SU-DHL-6 (cell line): ENCODE measurements around the gene THSD7A.

Source experiments
- H2AFZ ChIP-seq: fragments of 200-600 bp; sonication (generic); 2 replicates; pipeline ENCODE4 v1.6.1; 2014; ENCODE audit warnings: low read depth, mild to moderate bottlenecking, moderate library complexity, mixed read lengths, antibody characterized with exemption, low read length; ENCODE audit not compliant: severe bottlenecking
- H3F3A ChIP-seq: fragments of 200-600 bp; shearing (Covaris generic); 2 replicates; pipeline ENCODE4 v1.6.0; 2016; ENCODE audit warnings: antibody characterized with exemption, mild to moderate bottlenecking; ENCODE audit not compliant: insufficient read depth
- H3K27ac ChIP-seq: fragments of 200-600 bp; sonication (generic); 2 replicates; pipeline ENCODE4 v1.5.1; 2016; ENCODE audit warnings: low read depth, mild to moderate bottlenecking, low read length, moderate library complexity, mixed read lengths
- H3K27me3 ChIP-seq: fragments of 200-600 bp; sonication (generic), shearing (Covaris generic); 2 replicates; pipeline ENCODE4 v1.6.0; 2014; ENCODE audit warnings: mild to moderate bottlenecking, low read length
- H3K36me3 ChIP-seq: fragments of 200-600 bp; sonication (generic); 2 replicates; pipeline ENCODE4 v1.6.1; 2014; ENCODE audit warnings: mild to moderate bottlenecking, low read length, mixed read lengths
- H3K4me2 ChIP-seq: fragments of 300-600, 200-600 bp; shearing (Covaris generic), sonication (generic); 2 replicates; pipeline ENCODE4 v1.6.0; 2014; ENCODE audit warnings: low read length, low read depth, mild to moderate bottlenecking; ENCODE audit not compliant: poor library complexity, severe bottlenecking
- H3K4me3 ChIP-seq: fragments of 200-600 bp; sonication (generic); 2 replicates; pipeline ENCODE4 v1.5.1; 2014; ENCODE audit warnings: antibody characterized with exemption, low read length, mild to moderate bottlenecking, mixed read lengths; ENCODE audit not compliant: insufficient read depth, poor library complexity, severe bottlenecking
- H3K79me2 ChIP-seq: fragments of 200-600 bp; sonication (generic); 2 replicates; pipeline ENCODE4 v1.6.1; 2014; ENCODE audit warnings: mild to moderate bottlenecking, low read length, moderate library complexity; ENCODE audit not compliant: insufficient read depth
- H3K9ac ChIP-seq: fragments of 200-600 bp; sonication (generic); 2 replicates; pipeline ENCODE4 v1.7.0; 2014; ENCODE audit warnings: mild to moderate bottlenecking, low read length
- H3K9me2 ChIP-seq: fragments of 200-600 bp; sonication (generic); replicated peaks from 2 replicates; pipeline ENCODE4 v1.6.1; 2014; ENCODE audit warnings: low read length; ENCODE audit not compliant: insufficient read depth
- H3K9me3 ChIP-seq: fragments of 200-600 bp; sonication (generic); 2 replicates; pipeline ENCODE4 v1.6.1; 2014; ENCODE audit warnings: low read length, mixed read lengths; ENCODE audit not compliant: insufficient read depth
- H4K20me1 ChIP-seq: fragments of 200-600 bp; sonication (generic); 2 replicates; pipeline ENCODE4 v1.6.1; 2014; ENCODE audit warnings: low read depth, mild to moderate bottlenecking, antibody characterized with exemption, low read length, moderate library complexity, mixed read lengths
- CTCF ChIP-seq: fragments of 200-600 bp; sonication (generic); IDR thresholded peaks from one replicate; pipeline ENCODE4 v1.5.1; 2017; ENCODE audit warnings: antibody characterized with exemption, mild to moderate bottlenecking, low read length, moderate library complexity; ENCODE audit not compliant: insufficient read depth, poor library complexity, severe bottlenecking
- EZH2phosphoT487 ChIP-seq: fragments of 200-600 bp; sonication (generic), shearing (Covaris generic); conservative IDR thresholded peaks from 2 replicates; pipeline ENCODE4 v1.6.1; 2018; ENCODE audit warnings: mild to moderate bottlenecking, antibody characterized with exemption, low read length, moderate library complexity, mixed read lengths

Gene THSD7A

GRCh38 chr7:11833431-11833830 lies 1.4 kb upstream of the THSD7A start:
- Histone ChIP-seq H2AFZ (no peak overlapping the region), H4K20me1 (no peaks in the 10 kb centered on the region), H3K4me3 (no peak overlapping the region), H3K36me3 (no peaks in the 10 kb centered on the region), H3K27me3 (no peaks in the 10 kb centered on the region), H3K9me3 (no peaks in the 10 kb centered on the region), H3K9ac (no peak overlapping the region), H3K79me2 (no peaks in the 10 kb centered on the region), H3K9me2 (no peaks in the 10 kb centered on the region), H3F3A (no peaks in the 10 kb centered on the region), H3K4me2 (no peak overlapping the region), H3K27ac (no peak overlapping the region)
- no peak for TF ChIP-seq EZH2phosphoT487
- no peak for TF ChIP-seq CTCF

DNA sequence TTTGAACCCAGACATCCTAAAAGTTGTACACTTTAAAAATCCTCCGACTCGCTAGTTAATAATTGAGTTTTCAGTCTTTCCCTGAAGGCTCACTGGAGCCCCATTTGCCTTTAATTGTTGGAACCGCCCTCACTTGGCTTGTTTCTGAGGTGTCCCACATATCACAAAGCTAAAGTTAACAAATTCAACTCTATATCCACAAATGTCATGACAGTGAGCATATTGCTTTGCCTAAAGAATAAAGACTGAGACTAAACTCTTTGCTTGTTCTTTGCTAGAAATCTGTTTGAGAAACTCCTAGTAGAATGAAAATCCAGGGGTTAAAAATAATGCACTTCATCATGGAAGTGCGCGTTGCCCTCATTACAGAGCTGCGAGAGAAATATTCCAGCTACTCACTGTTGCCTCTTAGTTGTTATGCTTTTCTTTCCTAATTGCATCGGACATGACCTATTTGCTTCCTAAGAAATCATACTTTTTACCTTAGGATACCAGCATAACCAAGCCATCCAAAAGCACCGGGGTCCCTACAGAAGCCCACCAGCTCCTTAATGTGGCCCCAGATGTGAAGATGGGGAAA lies 752 bp downstream of the THSD7A start:
- Histone ChIP-seq H3K79me2 (no peaks in the 10 kb centered on the region), H3K36me3 (no peaks in the 10 kb centered on the region), H3K27me3 (no peaks in the 10 kb centered on the region), H3K9me3 (no peaks in the 10 kb centered on the region), H3K4me2 (no peak overlapping the region), H4K20me1 (no peaks in the 10 kb centered on the region), H2AFZ (no peak overlapping the region), H3K27ac (no peak overlapping the region), H3F3A (no peaks in the 10 kb centered on the region), H3K4me3 (no peak overlapping the region), H3K9me2 (no peaks in the 10 kb centered on the region), H3K9ac (no peak overlapping the region)
- TF ChIP-seq CTCF (no peak), EZH2phosphoT487 (no peak)

- H2AFZ ChIP-seq = no peak overlapping the region
- H3K9me2 ChIP-seq = no peaks in the 10 kb centered on the region
- H4K20me1 ChIP-seq = no peaks in the 10 kb centered on the region
- no peaks in the 10 kb centered on the region for H3K79me2 ChIP-seq
- H3K27ac ChIP-seq = no peak overlapping the region
- H3K4me3 ChIP-seq = no peak overlapping the region
- no peaks in the 10 kb centered on the region for H3K9me3 ChIP-seq
- no peak overlapping the region for H3K4me2 ChIP-seq
- no peaks in the 10 kb centered on the region for H3K36me3 ChIP-seq
- H3K9ac ChIP-seq = no peak overlapping the region
- H3F3A ChIP-seq = no peaks in the 10 kb centered on the region
- H3K27me3 ChIP-seq = no peaks in the 10 kb centered on the region
- TF ChIP-seq CTCF (no peak), EZH2phosphoT487 (no peak)
Observed at GRCh38 chr7:11830582-11831155, 1.3 kb downstream of the THSD7A start.
